Right atrium auricular region (tissue), 2 donors: ENCODE measurements around the gene GCKR. TPM values are rescaled to one million over a fixed set of nuclear protein-coding genes. Genes with fewer than 3 reads are reported as not detected.

ENCODE experiments used
- DNase-seq: peaks from one replicate; pipeline ENCODE4 v3.0.0-alpha.2; 2019; ENCODE audit warnings: low spot score
- H3K27ac ChIP-seq, 2 donors: fragments of 200-600 bp; sonication (generic); 1 replicate in 1 of 2; 2 replicates in 1 of 2; pipeline ENCODE4 v1.5.1; 2016 to 2019
- H3K27me3 ChIP-seq, 2 donors: fragments of 200-600 bp; sonication (generic); one replicate each; pipeline versions ENCODE4 v1.5.1 to v1.6.0; 2017 to 2019
- H3K36me3 ChIP-seq: fragments of 200-600 bp; sonication (generic); one replicate; pipeline ENCODE4 v1.5.1; 2016
- H3K4me1 ChIP-seq, 2 donors: fragments of 200-600 bp; sonication (generic); one replicate each; pipeline versions ENCODE4 v1.5.1 to v1.6.0; 2017 to 2019
- H3K4me3 ChIP-seq, 2 donors: fragments of 200-600 bp; sonication (generic); 1 replicate in 1 of 2; 2 replicates in 1 of 2; pipeline ENCODE4 v1.5.1; 2017 to 2019; ENCODE audit warnings: mild to moderate bottlenecking in 1 of 2, moderate library complexity in 1 of 2
- H3K9me3 ChIP-seq, 2 donors: fragments of 200-600 bp; sonication (generic); one replicate each; pipeline ENCODE4 v1.5.1; 2019
- total RNA-seq, 2 donors: library from RNA; depleted of rRNA; stranded (reverse); fragments of >200 nt; gene quantifications; one replicate each; pipeline ENCODE4 v1.1.0, GENCODE V29; 2016
- TF ChIP-seq, protein P1 (sequence below), 2 donors: fragments of 200-600 bp; sonication (generic); IDR thresholded peaks; one replicate each; pipeline ENCODE4 v1.5.1; 2019; ENCODE audit warnings: antibody characterized with exemption in 2 of 2

GCKR gene, protein sequence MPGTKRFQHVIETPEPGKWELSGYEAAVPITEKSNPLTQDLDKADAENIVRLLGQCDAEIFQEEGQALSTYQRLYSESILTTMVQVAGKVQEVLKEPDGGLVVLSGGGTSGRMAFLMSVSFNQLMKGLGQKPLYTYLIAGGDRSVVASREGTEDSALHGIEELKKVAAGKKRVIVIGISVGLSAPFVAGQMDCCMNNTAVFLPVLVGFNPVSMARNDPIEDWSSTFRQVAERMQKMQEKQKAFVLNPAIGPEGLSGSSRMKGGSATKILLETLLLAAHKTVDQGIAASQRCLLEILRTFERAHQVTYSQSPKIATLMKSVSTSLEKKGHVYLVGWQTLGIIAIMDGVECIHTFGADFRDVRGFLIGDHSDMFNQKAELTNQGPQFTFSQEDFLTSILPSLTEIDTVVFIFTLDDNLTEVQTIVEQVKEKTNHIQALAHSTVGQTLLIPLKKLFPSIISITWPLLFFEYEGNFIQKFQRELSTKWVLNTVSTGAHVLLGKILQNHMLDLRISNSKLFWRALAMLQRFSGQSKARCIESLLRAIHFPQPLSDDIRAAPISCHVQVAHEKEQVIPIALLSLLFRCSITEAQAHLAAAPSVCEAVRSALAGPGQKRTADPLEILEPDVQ
- total RNA-seq, result 1 to 10 TPM in 1 of 2 donors, not detected in 1; 1.9 TPM

DNA sequence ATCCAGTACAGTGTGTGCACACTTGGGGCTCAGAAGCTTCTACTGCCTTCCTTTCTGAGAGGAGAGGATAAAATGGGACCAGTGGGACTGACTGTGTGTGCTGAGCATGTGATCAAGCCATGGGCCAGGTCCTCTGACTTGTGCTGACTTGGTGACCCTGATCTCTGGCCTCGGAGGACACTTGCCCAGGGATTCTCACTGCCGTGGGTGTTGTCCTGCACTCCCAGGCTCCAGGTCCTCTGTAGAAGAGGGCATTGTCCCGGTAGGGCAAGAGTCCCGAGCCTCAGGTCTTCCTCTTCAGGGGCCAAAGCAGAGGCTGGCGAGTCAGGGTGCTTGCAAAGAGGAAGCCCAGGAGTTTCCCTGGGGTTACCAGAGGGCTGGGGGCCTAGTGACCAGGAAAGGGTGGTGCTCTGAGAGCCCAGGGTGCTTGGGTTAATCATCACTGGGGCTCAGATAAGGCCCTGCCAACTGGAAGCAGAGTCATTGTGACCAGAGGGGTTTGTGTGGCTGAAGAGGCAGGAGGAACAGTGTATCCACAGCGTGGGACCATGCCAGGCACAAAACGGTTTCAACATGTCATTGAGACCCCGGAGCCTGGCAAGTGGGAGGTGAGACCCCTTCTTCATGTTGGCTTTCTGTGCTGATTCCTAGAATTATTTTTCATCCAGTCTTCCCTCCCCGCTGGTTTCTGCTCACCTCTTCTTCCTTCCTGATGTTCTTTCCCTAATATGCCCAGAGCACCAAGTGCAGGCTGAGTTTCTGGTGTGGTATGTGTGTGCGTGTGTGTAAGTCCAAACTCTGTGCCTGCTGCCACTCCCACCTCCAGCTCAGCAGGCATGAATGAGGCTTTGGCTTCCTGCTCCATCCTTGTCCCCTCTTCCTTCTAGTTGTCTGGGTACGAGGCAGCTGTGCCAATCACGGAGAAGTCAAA is at the start of gene GCKR:
TSS of gene GCKR (plus strand) at position 483 of the 931 bp plus-strand sequence. CDS start at position 549, 66 bp downstream.
- no peaks in the 10 kb centered on the region for H3K36me3 ChIP-seq
- no peak within 1 kb of the TSS for H3K4me3 ChIP-seq
- no peaks in the 10 kb centered on the region for H3K9me3 ChIP-seq
- H3K27ac ChIP-seq, result no peak within 1 kb of the TSS
- no peaks in the 10 kb centered on the region for H3K27me3 ChIP-seq
- TF ChIP-seq, protein P1, sequence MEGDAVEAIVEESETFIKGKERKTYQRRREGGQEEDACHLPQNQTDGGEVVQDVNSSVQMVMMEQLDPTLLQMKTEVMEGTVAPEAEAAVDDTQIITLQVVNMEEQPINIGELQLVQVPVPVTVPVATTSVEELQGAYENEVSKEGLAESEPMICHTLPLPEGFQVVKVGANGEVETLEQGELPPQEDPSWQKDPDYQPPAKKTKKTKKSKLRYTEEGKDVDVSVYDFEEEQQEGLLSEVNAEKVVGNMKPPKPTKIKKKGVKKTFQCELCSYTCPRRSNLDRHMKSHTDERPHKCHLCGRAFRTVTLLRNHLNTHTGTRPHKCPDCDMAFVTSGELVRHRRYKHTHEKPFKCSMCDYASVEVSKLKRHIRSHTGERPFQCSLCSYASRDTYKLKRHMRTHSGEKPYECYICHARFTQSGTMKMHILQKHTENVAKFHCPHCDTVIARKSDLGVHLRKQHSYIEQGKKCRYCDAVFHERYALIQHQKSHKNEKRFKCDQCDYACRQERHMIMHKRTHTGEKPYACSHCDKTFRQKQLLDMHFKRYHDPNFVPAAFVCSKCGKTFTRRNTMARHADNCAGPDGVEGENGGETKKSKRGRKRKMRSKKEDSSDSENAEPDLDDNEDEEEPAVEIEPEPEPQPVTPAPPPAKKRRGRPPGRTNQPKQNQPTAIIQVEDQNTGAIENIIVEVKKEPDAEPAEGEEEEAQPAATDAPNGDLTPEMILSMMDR (IDR thresholded peaks at IDR 0.05), result no peak
- DNase-seq, result no peak
- peaks cover 0 to 15% of the 10 kb centered on the region in 2 donors for H3K4me1 ChIP-seq

DNA sequence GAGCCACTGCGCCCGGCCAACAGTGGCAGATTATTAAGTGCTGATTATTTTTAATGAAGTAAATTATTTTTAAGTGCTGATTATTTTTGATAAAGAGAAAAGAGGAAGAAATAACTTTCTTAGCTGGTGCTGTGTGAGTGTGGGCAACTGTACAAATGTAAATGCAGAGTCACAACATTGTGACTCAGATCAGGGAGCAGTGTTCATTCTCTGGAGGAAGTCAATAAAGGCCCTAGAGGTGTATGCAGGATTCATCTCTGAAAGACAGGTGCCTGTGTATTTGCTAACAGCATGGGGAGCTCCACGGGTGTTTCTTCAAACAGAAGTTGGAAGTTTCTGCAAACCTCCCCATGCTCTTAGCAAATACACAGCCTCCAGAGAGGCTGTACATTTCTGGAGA is 48.3 kb upstream of the GCKR start:
- no peak overlapping the region for H3K4me3 ChIP-seq
- TF ChIP-seq, protein P1 (IDR thresholded peaks at IDR 0.05), result no peak
- H3K27me3 ChIP-seq, result no peaks in the 10 kb centered on the region
- H3K4me1 ChIP-seq, result no peaks in the 10 kb centered on the region
- no peak overlapping the region for H3K27ac ChIP-seq
- H3K36me3 ChIP-seq, result peaks cover 49% of the 10 kb centered on the region
- no peak for DNase-seq
- H3K9me3 ChIP-seq, result no peaks in the 10 kb centered on the region

DNA sequence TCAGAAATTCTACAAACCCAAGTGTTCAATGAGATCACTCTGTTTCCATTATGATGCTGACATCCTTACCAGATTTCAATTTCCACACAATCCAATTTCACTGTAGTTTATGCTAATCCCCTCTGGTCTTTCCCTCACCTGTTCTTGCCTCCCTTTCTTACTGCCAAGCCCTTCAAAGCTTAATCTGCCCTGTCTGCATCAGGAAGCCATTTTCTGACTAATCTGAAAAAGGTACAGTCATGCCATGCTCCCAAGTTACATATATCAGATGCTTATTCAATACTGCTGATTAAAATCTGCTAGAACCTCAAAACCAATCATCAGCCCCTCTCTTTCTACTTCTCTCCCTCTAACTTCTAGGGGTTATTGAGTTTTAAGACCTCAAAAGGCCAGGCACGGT is 45.5 kb upstream of the GCKR start:
- Histone ChIP-seq H3K4me3 (no peak overlapping the region), H3K27ac (no peak overlapping the region), H3K27me3 (no peaks in the 10 kb centered on the region), H3K4me1 (no peaks in the 10 kb centered on the region), H3K9me3 (no peaks in the 10 kb centered on the region), H3K36me3 (peaks cover 76% of the 10 kb centered on the region)
- TF ChIP-seq, protein P1 (IDR thresholded peaks at IDR 0.05), result no peak
- no peak for DNase-seq

DNA sequence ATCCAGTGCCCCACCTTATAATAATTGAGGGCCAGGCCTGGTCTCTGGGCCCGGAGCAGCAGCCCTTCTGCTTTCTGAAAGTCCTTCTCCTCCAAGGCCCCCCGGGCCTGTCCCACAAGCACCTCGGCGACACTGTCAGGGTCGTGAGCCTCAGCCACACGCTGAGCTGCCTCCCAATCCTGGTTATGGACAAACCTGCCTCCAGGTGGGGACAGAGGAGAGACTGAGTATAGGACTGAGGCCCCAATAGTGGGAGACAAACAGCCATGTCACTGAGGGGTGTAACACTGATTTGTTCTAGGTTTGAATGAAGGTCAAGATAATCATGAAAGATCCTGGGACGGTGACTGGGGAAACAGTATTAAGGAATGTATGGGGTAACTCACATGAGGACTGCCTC is 42.7 kb upstream of the GCKR start:
- Histone ChIP-seq H3K4me1 (no peaks in the 10 kb centered on the region), H3K27me3 (no peaks in the 10 kb centered on the region), H3K9me3 (no peaks in the 10 kb centered on the region), H3K27ac (no peak overlapping the region), H3K4me3 (no peak overlapping the region), H3K36me3 (peaks cover 87% of the 10 kb centered on the region)
- TF ChIP-seq, protein P1 (IDR thresholded peaks at IDR 0.05), result no peak
- no peak for DNase-seq

DNA sequence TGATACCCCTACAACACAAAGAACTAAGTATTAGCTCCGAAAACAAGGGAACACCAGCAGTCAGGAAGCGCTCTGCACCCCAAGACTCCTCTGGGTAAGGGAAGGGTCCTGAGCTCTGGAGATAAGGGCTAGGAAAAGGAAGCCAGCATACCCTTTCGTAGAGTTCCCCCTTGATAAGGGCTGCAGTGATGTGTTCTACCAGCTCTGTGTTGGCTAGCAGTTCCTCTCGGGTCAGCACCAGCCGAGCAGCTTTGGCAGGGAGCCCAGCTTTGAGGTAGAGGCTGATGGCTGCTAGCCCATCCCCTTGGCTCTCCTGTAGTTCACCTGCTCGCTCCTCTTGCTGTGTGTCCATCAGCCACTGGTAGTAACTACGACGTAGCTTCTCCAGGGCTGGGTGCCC is 35.5 kb upstream of the GCKR start:
- Histone ChIP-seq H3K4me3 (no peak overlapping the region), H3K27me3 (no peaks in the 10 kb centered on the region), H3K4me1 (no peaks in the 10 kb centered on the region), H3K36me3 (peaks cover 49% of the 10 kb centered on the region), H3K9me3 (no peaks in the 10 kb centered on the region), H3K27ac (no peak overlapping the region)
- DNase-seq, result no peak
- TF ChIP-seq, protein P1 (IDR thresholded peaks at IDR 0.05), result no peak
